ENCODE data around the gene HRH1.
"Not testable (repeated sequence)": the region's sequence is repeated elsewhere in the genome, so short reads cannot be mapped to it uniquely, and the experiment has no call there.

HRH1 gene

GRCh38 chr3:11198495-11198894 lies 44.2 kb downstream of the HRH1 start:
- no peak for TF ChIP-seq CTCF (conservative IDR thresholded peaks at IDR 0.05; ENCODE audit: low read depth, low read length)
- H3K4me3 ChIP-seq (ENCODE audit: low read depth, low read length), result no peak overlapping the region
- no peak for DNase-seq (ENCODE audit: low read depth)

- DNase-seq (ENCODE audit: low read depth), result peak; percentile 46
- H3K4me3 ChIP-seq (ENCODE audit: low read depth, low read length), result no peak overlapping the region
- TF ChIP-seq CTCF (conservative IDR thresholded peaks at IDR 0.05; ENCODE audit: low read depth, low read length), result no peak
Measured at GRCh38 chr3:11199902-11200845, 45.9 kb downstream of the HRH1 start.

- peak; percentile 60 for DNase-seq (ENCODE audit: low read depth)
- no peak for TF ChIP-seq CTCF (conservative IDR thresholded peaks at IDR 0.05; ENCODE audit: low read depth, low read length)
- H3K4me3 ChIP-seq (ENCODE audit: low read depth, low read length), result no peak overlapping the region
Measured at GRCh38 chr3:11201251-11202019, 47.1 kb downstream of the HRH1 start.

- TF ChIP-seq CTCF (conservative IDR thresholded peaks at IDR 0.05; ENCODE audit: low read depth, low read length), result no peak
- H3K4me3 ChIP-seq (ENCODE audit: low read depth, low read length), result no peak overlapping the region
- no peak for DNase-seq (ENCODE audit: low read depth)
Measured at GRCh38 chr3:11203961-11204360, 49.7 kb downstream of the HRH1 start.

- TF ChIP-seq CTCF (conservative IDR thresholded peaks at IDR 0.05; ENCODE audit: low read depth, low read length), result no peak
- peak; percentile 71 for DNase-seq (ENCODE audit: low read depth)
- H3K4me3 ChIP-seq (ENCODE audit: low read depth, low read length), result no peak overlapping the region
Measured at GRCh38 chr3:11204697-11205348, 50.5 kb downstream of the HRH1 start.

- TF ChIP-seq CTCF (conservative IDR thresholded peaks at IDR 0.05; ENCODE audit: low read depth, low read length), result peak; percentile 46
- not testable (repeated sequence) for H3K4me3 ChIP-seq (ENCODE audit: low read depth, low read length)
- peak; percentile 51 for DNase-seq (ENCODE audit: low read depth)
Measured at GRCh38 chr3:11205881-11206280, 51.6 kb downstream of the HRH1 start.

Data from choroid plexus epithelial cell (primary cell).